ENCODE results near the gene HIBCH.

HIBCH gene

GRCh38 chr2:190354003-190354690, 34.5 kb upstream of the HIBCH start:
- H3K9ac ChIP-seq (ENCODE audit: low read length) = no peak overlapping the region
- H3K4me1 ChIP-seq (ENCODE audit: control insufficient read depth, insufficient read depth, low read length) = peaks cover 49% of the 10 kb centered on the region
- H3K27me3 ChIP-seq (ENCODE audit: control insufficient read depth, insufficient read depth, low read length) = no peaks in the 10 kb centered on the region
- no peaks in the 10 kb centered on the region for H3K36me3 ChIP-seq (ENCODE audit: control insufficient read depth, insufficient read depth, low read length)
- no peaks in the 10 kb centered on the region for H3K9me3 ChIP-seq (ENCODE audit: control insufficient read depth, low read length)
- H3K4me3 ChIP-seq (ENCODE audit: low read length) = no peak overlapping the region

GRCh38 chr2:190353537-190353899, 33.9 kb upstream of the HIBCH start:
- Histone ChIP-seq H3K9me3 (ENCODE audit: control insufficient read depth, low read length) (no peaks in the 10 kb centered on the region), H3K4me1 (ENCODE audit: control insufficient read depth, insufficient read depth, low read length) (peaks cover 42% of the 10 kb centered on the region), H3K36me3 (ENCODE audit: control insufficient read depth, insufficient read depth, low read length) (no peaks in the 10 kb centered on the region), H3K9ac (ENCODE audit: low read length) (no peak overlapping the region), H3K4me3 (ENCODE audit: low read length) (no peak overlapping the region), H3K27me3 (ENCODE audit: control insufficient read depth, insufficient read depth, low read length) (no peaks in the 10 kb centered on the region)

- Histone ChIP-seq H3K9ac (ENCODE audit: low read length) (no peak overlapping the region), H3K9me3 (ENCODE audit: control insufficient read depth, low read length) (no peaks in the 10 kb centered on the region), H3K4me3 (ENCODE audit: low read length) (no peak overlapping the region), H3K4me1 (ENCODE audit: control insufficient read depth, insufficient read depth, low read length) (peaks cover 41% of the 10 kb centered on the region), H3K36me3 (ENCODE audit: control insufficient read depth, insufficient read depth, low read length) (no peaks in the 10 kb centered on the region), H3K27me3 (ENCODE audit: control insufficient read depth, insufficient read depth, low read length) (no peaks in the 10 kb centered on the region)
Measured at GRCh38 chr2:190352668-190353536, 33.3 kb upstream of the HIBCH start.

- no peak overlapping the region for H3K4me3 ChIP-seq (ENCODE audit: low read length)
- peaks cover 41% of the 10 kb centered on the region for H3K4me1 ChIP-seq (ENCODE audit: control insufficient read depth, insufficient read depth, low read length)
Measured at GRCh38 chr2:190351955-190352354, 32.3 kb upstream of the HIBCH start.

GRCh38 chr2:190350371-190350770, 30.7 kb upstream of the HIBCH start:
- Histone ChIP-seq H3K36me3 (ENCODE audit: control insufficient read depth, insufficient read depth, low read length) (no peaks in the 10 kb centered on the region), H3K4me3 (ENCODE audit: low read length) (no peak overlapping the region), H3K9ac (ENCODE audit: low read length) (no peak overlapping the region), H3K27me3 (ENCODE audit: control insufficient read depth, insufficient read depth, low read length) (no peaks in the 10 kb centered on the region), H3K9me3 (ENCODE audit: control insufficient read depth, low read length) (no peaks in the 10 kb centered on the region), H3K4me1 (ENCODE audit: control insufficient read depth, insufficient read depth, low read length) (peaks cover 36% of the 10 kb centered on the region)

More at GRCh38 chr2:190351955-190352354, 32.3 kb upstream of the HIBCH start:
- Histone ChIP-seq H3K9ac (ENCODE audit: low read length) (no peak overlapping the region), H3K27me3 (ENCODE audit: control insufficient read depth, insufficient read depth, low read length) (no peaks in the 10 kb centered on the region), H3K36me3 (ENCODE audit: control insufficient read depth, insufficient read depth, low read length) (no peaks in the 10 kb centered on the region), H3K9me3 (ENCODE audit: control insufficient read depth, low read length) (no peaks in the 10 kb centered on the region)

- Histone ChIP-seq H3K4me1 (ENCODE audit: control insufficient read depth, insufficient read depth, low read length) (peaks cover 10% of the 10 kb centered on the region), H3K9ac (ENCODE audit: low read length) (peak overlapping the region; percentile 85), H3K9me3 (ENCODE audit: control insufficient read depth, low read length) (no peaks in the 10 kb centered on the region), H3K27me3 (ENCODE audit: control insufficient read depth, insufficient read depth, low read length) (no peaks in the 10 kb centered on the region), H3K36me3 (ENCODE audit: control insufficient read depth, insufficient read depth, low read length) (no peaks in the 10 kb centered on the region), H3K4me3 (ENCODE audit: low read length) (peak overlapping the region; percentile 79)
Measured at GRCh38 chr2:190344276-190344827, 24.7 kb upstream of the HIBCH start.

GRCh38 chr2:190343536-190344275, 24.1 kb upstream of the HIBCH start, which contains the start of gene INPP1:
INPP1 (plus strand) TSS chr2:190343589; CDS start chr2:190360103, 16,514 bp downstream.
- no peaks in the 10 kb centered on the region for H3K36me3 ChIP-seq (ENCODE audit: control insufficient read depth, insufficient read depth, low read length)
- H3K4me1 ChIP-seq (ENCODE audit: control insufficient read depth, insufficient read depth, low read length) = peaks cover 10% of the 10 kb centered on the region
- H3K4me3 ChIP-seq (ENCODE audit: low read length) = peak within 1 kb of the TSS; percentile 79

GRCh38 chr2:190343089-190343535, 23.5 kb upstream of the HIBCH start:
- no peaks in the 10 kb centered on the region for H3K36me3 ChIP-seq (ENCODE audit: control insufficient read depth, insufficient read depth, low read length)
- H3K9me3 ChIP-seq (ENCODE audit: control insufficient read depth, low read length) = no peaks in the 10 kb centered on the region
- peak overlapping the region; percentile 85 for H3K9ac ChIP-seq (ENCODE audit: low read length)
- peak overlapping the region; percentile 79 for H3K4me3 ChIP-seq (ENCODE audit: low read length)
- H3K27me3 ChIP-seq (ENCODE audit: control insufficient read depth, insufficient read depth, low read length) = no peaks in the 10 kb centered on the region
- peaks cover 10% of the 10 kb centered on the region for H3K4me1 ChIP-seq (ENCODE audit: control insufficient read depth, insufficient read depth, low read length)

More at GRCh38 chr2:190343536-190344275, 24.1 kb upstream of the HIBCH start, which contains the start of gene INPP1:
- H3K9ac ChIP-seq (ENCODE audit: low read length) = peak within 1 kb of the TSS; percentile 85
- no peaks in the 10 kb centered on the region for H3K27me3 ChIP-seq (ENCODE audit: control insufficient read depth, insufficient read depth, low read length)
- H3K9me3 ChIP-seq (ENCODE audit: control insufficient read depth, low read length) = no peaks in the 10 kb centered on the region

GRCh38 chr2:190342611-190343010, 23.0 kb upstream of the HIBCH start:
- Histone ChIP-seq H3K4me3 (ENCODE audit: low read length) (no peak overlapping the region), H3K9me3 (ENCODE audit: control insufficient read depth, low read length) (no peaks in the 10 kb centered on the region), H3K27me3 (ENCODE audit: control insufficient read depth, insufficient read depth, low read length) (no peaks in the 10 kb centered on the region), H3K9ac (ENCODE audit: low read length) (no peak overlapping the region), H3K36me3 (ENCODE audit: control insufficient read depth, insufficient read depth, low read length) (no peaks in the 10 kb centered on the region), H3K4me1 (ENCODE audit: control insufficient read depth, insufficient read depth, low read length) (peaks cover 10% of the 10 kb centered on the region)

- no peak overlapping the region for H3K9ac ChIP-seq (ENCODE audit: low read length)
- H3K36me3 ChIP-seq (ENCODE audit: control insufficient read depth, insufficient read depth, low read length) = no peaks in the 10 kb centered on the region
- peaks cover 10% of the 10 kb centered on the region for H3K4me1 ChIP-seq (ENCODE audit: control insufficient read depth, insufficient read depth, low read length)
- H3K4me3 ChIP-seq (ENCODE audit: low read length) = no peak overlapping the region
- H3K9me3 ChIP-seq (ENCODE audit: control insufficient read depth, low read length) = no peaks in the 10 kb centered on the region
- no peaks in the 10 kb centered on the region for H3K27me3 ChIP-seq (ENCODE audit: control insufficient read depth, insufficient read depth, low read length)
Measured at GRCh38 chr2:190340369-190340768, 20.7 kb upstream of the HIBCH start.

GRCh38 chr2:190339394-190339793, 19.8 kb upstream of the HIBCH start:
- Histone ChIP-seq H3K9me3 (ENCODE audit: control insufficient read depth, low read length) (no peaks in the 10 kb centered on the region), H3K4me1 (ENCODE audit: control insufficient read depth, insufficient read depth, low read length) (peaks cover 10% of the 10 kb centered on the region), H3K4me3 (ENCODE audit: low read length) (no peak overlapping the region), H3K9ac (ENCODE audit: low read length) (no peak overlapping the region), H3K27me3 (ENCODE audit: control insufficient read depth, insufficient read depth, low read length) (no peaks in the 10 kb centered on the region), H3K36me3 (ENCODE audit: control insufficient read depth, insufficient read depth, low read length) (no peaks in the 10 kb centered on the region)
